ENCODE results near the gene CAPN12. TPM values are rescaled to one million over a fixed set of nuclear protein-coding genes. Genes with fewer than 3 reads are reported as not detected.

Gene CAPN12
- polyA plus RNA-seq, 4 donors, result 2.4 to 46.2 (median 14.4) TPM

DNA sequence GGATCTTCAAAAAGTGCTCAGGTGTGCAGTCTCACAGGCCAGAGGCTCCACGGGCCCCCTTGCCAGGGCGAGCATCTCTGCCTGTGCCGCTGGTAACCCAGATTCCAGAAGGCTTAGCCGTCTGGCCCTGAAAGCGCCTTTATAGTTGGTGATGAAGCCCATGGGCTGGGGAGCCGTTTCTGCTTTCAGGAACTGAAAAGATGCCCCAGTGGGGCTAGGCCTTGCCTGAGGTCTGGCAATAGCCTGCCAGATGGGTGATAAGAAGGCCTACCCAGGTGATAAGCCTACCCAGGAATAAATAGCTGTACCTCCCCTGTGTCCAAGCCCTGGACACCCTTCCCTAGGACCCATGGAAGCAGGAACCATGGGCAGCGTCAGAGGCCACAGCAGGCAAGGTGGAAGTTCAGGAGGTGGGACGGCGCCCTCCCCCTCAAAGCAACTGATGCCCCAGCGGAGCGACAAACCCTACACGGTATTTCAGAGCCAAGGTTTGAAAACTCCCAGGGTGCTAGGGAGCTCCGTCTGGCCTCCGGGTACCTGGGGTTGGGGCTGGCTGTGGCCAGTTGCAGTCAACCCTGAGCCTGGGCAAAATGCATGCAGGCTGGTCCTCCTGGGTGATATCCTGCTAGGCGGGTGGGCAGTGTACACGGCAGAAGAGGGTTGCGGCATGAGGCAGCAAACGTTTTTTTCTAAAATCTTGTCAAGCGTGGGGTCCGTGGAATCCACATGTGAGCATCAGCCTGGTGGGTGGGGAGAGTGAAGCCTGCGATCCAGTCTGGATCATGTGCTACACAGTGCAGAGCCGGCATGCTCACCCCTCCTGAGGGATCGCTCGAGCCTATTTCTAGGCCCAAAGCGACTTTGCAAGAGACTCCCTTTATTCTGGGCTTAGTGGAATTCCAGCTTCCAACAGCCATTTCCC is 51.6 kb downstream of the CAPN12 start:
- Histone ChIP-seq H3K9me3 (ENCODE audit: control insufficient read depth in 2 of 2, insufficient read depth in 1 of 2, low read depth in 1 of 2, low read length in 1 of 2) (no peaks in the 10 kb centered on the region), H3K4me1 (ENCODE audit: control insufficient read depth in 3 of 3, insufficient read depth in 2 of 3, low read depth in 1 of 3, low read length in 2 of 3) (peaks cover 17 to 87% (median 27%) of the 10 kb centered on the region in 3 donors), H3K27ac (ENCODE audit: low read depth in 1 of 3, low read length in 2 of 3) (peak overlapping the region; percentile 71 to 99 (median 88)), H3K36me3 (ENCODE audit: control insufficient read depth in 3 of 3, insufficient read depth in 2 of 3, low read depth in 1 of 3, low read length in 3 of 3) (peaks cover 0 to 91% (median 2%) of the 10 kb centered on the region in 3 donors), H3K4me3 (ENCODE audit: low read depth in 1 of 3, low read length in 3 of 3) (no peak overlapping the region), H3K27me3 (ENCODE audit: control insufficient read depth in 3 of 3, insufficient read depth in 3 of 3, low read length in 3 of 3) (no peaks in the 10 kb centered on the region)
- no peak for DNase-seq
- 72 to 81% (median 80%) methylated on average over 25 of the region's 25 CpGs for WGBS, 3 donors
- no peak for FAIRE-seq

DNA sequence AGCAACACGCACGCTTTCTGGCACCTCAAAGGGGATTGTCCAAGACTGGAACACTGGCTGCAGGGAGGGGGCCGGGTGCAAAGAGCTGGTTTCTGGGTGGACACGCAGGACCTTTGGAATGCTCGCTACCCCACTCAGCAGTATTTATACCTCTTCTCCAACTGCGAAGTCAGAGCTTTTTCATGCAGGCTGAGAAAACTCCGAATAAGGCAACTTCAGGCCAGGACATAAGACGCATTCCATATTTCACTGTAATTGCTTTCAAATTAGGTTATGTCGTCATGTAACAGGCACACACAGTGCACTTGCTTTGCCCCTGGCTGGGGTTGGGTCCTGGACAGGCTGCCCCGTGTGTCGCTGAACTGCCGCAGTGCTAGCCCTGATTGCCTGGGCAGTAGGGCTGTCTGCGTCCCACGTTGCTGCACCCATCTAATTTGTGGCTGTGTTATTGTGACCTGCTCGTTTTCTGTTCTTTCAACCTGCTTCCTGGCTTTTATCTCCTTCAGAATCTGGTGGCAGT is 52.3 kb downstream of the CAPN12 start:
- DNase-seq, result peak in 1 of 2 donors; percentile 83
- peaks cover 14 to 87% (median 27%) of the 10 kb centered on the region in 3 donors for H3K4me1 ChIP-seq (ENCODE audit: control insufficient read depth in 3 of 3, insufficient read depth in 2 of 3, low read depth in 1 of 3, low read length in 2 of 3)
- 66 to 79% (median 78%) methylated on average over 15 of the region's 15 CpGs for WGBS, 3 donors
- no peak for FAIRE-seq
- H3K36me3 ChIP-seq (ENCODE audit: control insufficient read depth in 3 of 3, insufficient read depth in 2 of 3, low read depth in 1 of 3, low read length in 3 of 3), result peaks cover 0 to 86% (median 2%) of the 10 kb centered on the region in 3 donors
- no peak overlapping the region for H3K4me3 ChIP-seq (ENCODE audit: low read depth in 1 of 3, low read length in 3 of 3)
- H3K9me3 ChIP-seq (ENCODE audit: control insufficient read depth in 2 of 2, insufficient read depth in 1 of 2, low read depth in 1 of 2, low read length in 1 of 2), result no peaks in the 10 kb centered on the region
- peak overlapping the region; percentile 71 to 99 (median 88) for H3K27ac ChIP-seq (ENCODE audit: low read depth in 1 of 3, low read length in 2 of 3)
- H3K27me3 ChIP-seq (ENCODE audit: control insufficient read depth in 3 of 3, insufficient read depth in 3 of 3, low read length in 3 of 3), result no peaks in the 10 kb centered on the region

DNA sequence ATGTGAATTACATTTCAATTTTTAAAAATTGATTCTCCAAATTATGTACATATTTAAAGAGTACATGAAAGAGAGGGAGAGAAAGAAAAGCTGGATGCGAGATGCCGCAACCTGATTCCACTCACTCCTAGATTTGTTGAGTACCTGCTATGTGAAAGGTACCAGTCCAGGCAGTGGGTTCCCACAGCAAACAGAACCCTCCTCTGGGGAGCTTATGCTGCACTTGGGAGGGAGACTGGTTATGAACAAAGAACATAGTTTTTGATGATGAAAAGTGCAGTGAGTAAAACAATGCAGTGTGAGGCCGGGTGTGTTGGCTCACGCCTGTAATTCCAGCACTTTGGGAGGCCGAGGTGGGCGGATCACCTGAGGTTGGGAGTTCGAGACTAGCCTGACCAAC is 53.4 kb downstream of the CAPN12 start:
- H3K4me1 ChIP-seq (ENCODE audit: control insufficient read depth in 3 of 3, insufficient read depth in 2 of 3, low read depth in 1 of 3, low read length in 2 of 3), result peaks cover 17 to 86% (median 28%) of the 10 kb centered on the region in 3 donors
- no peaks in the 10 kb centered on the region for H3K9me3 ChIP-seq (ENCODE audit: control insufficient read depth in 2 of 2, insufficient read depth in 1 of 2, low read depth in 1 of 2, low read length in 1 of 2)

DNA sequence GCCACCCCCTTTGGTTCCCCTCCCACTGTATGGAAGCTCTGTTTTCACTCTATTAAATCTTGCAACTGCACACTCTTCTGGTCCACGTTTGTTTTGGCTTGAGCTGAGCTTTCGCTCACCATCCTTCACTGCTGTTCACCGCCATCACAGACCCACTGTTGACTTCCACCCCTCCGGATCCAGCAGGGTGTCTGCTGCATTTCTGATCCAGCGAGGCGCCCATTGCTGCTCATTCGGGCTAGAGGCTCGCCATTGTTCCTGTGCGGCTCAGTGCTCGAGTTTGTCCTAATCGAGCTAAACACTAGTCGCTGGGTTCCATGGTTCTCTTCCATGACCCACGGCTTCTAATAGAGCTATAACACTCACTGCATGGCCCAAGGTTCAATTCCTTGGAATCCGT is 54.1 kb downstream of the CAPN12 start:
- no peaks in the 10 kb centered on the region for H3K9me3 ChIP-seq (ENCODE audit: control insufficient read depth in 2 of 2, insufficient read depth in 1 of 2, low read depth in 1 of 2, low read length in 1 of 2)
- H3K27ac ChIP-seq (ENCODE audit: low read depth in 1 of 3, low read length in 2 of 3), result peak overlapping the region in 2 of 3 donors; percentile 49 to 99
- DNase-seq (no peak), FAIRE-seq (no peak)
- H3K4me3 ChIP-seq (ENCODE audit: low read depth in 1 of 3, low read length in 3 of 3), result no peak overlapping the region
- H3K36me3 ChIP-seq (ENCODE audit: control insufficient read depth in 3 of 3, insufficient read depth in 2 of 3, low read depth in 1 of 3, low read length in 3 of 3), result peaks cover 0 to 83% (median 2%) of the 10 kb centered on the region in 3 donors
- no peaks in the 10 kb centered on the region for H3K27me3 ChIP-seq (ENCODE audit: control insufficient read depth in 3 of 3, insufficient read depth in 3 of 3, low read length in 3 of 3)
- 92 to 95% (median 93%) methylated on average over 14 of the region's 14 CpGs for WGBS, 3 donors
- peaks cover 19 to 86% (median 28%) of the 10 kb centered on the region in 3 donors for H3K4me1 ChIP-seq (ENCODE audit: control insufficient read depth in 3 of 3, insufficient read depth in 2 of 3, low read depth in 1 of 3, low read length in 2 of 3)

More for the DNA sequence above, 53.4 kb downstream of the CAPN12 start:
- 83 to 93% (median 86%) methylated on average over 7 of the region's 7 CpGs for WGBS, 3 donors
- no peak for DNase-seq
- H3K4me3 ChIP-seq (ENCODE audit: low read depth in 1 of 3, low read length in 3 of 3), result no peak overlapping the region
- FAIRE-seq, result no peak
- H3K27ac ChIP-seq (ENCODE audit: low read depth in 1 of 3, low read length in 2 of 3), result peak overlapping the region in 2 of 3 donors; percentile 88 to 99
- peaks cover 0 to 83% (median 2%) of the 10 kb centered on the region in 3 donors for H3K36me3 ChIP-seq (ENCODE audit: control insufficient read depth in 3 of 3, insufficient read depth in 2 of 3, low read depth in 1 of 3, low read length in 3 of 3)
- no peaks in the 10 kb centered on the region for H3K27me3 ChIP-seq (ENCODE audit: control insufficient read depth in 3 of 3, insufficient read depth in 3 of 3, low read length in 3 of 3)

DNA sequence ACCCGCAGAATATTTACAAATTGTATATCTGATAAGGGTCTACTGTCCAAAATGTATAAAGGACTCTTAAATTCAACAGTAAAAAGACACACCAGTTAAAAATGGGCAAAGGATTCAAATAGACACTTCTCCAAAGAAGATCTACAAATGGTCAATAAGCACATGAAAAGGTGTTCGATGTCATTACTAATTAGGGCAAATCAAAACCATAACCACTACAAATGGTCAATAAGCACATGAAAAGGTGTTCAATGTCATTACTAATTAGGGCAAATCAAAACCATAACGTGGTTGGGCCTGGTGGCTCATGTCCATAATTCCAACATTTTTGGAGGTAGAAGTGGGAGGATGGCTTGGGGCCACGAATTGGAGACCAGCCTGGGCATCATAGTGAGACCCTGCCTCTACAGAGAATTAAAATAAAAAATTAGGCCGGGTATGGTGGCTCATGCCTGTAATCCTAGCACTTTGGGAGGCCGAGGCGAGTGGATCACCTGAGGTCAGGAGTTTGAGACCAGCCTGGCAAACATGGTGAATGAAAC is 56.4 kb downstream of the CAPN12 start:
- FAIRE-seq, result no peak
- Histone ChIP-seq H3K9me3 (ENCODE audit: control insufficient read depth in 2 of 2, insufficient read depth in 1 of 2, low read depth in 1 of 2, low read length in 1 of 2) (no peaks in the 10 kb centered on the region), H3K4me1 (ENCODE audit: control insufficient read depth in 3 of 3, insufficient read depth in 2 of 3, low read depth in 1 of 3, low read length in 2 of 3) (peaks cover 19 to 84% (median 36%) of the 10 kb centered on the region in 3 donors), H3K4me3 (ENCODE audit: low read depth in 1 of 3, low read length in 3 of 3) (no peak overlapping the region), H3K36me3 (ENCODE audit: control insufficient read depth in 3 of 3, insufficient read depth in 2 of 3, low read depth in 1 of 3, low read length in 3 of 3) (peaks cover 0 to 71% (median 2%) of the 10 kb centered on the region in 3 donors), H3K27ac (ENCODE audit: low read depth in 1 of 3, low read length in 2 of 3) (peak overlapping the region in 1 of 3 donors; percentile 99), H3K27me3 (ENCODE audit: control insufficient read depth in 3 of 3, insufficient read depth in 3 of 3, low read length in 3 of 3) (no peaks in the 10 kb centered on the region)
- no peak for DNase-seq
- 92 to 93% (median 93%) methylated on average over 7 of the region's 7 CpGs for WGBS, 3 donors

DNA sequence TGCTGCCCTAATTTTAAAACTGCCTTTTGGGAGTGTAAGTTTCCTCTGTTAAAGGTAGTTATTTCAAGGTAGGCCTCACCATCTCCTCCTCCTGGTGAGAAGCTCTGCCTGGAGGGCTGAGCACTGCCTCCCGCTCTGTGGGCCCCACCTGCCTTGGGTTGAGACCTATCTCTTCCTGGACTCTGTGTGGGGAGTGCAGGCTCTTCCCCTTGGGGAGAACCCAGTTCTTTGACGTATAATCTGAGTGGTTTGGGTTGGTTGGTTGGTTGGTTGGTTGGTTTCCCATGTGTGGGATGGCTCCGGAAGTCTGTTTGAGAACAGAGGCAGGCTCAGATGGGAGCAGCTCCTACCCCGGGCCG is 57.8 kb downstream of the CAPN12 start:
- no peak for FAIRE-seq
- H3K4me3 ChIP-seq (ENCODE audit: low read depth in 1 of 3, low read length in 3 of 3), result no peak overlapping the region
- H3K36me3 ChIP-seq (ENCODE audit: control insufficient read depth in 3 of 3, insufficient read depth in 2 of 3, low read depth in 1 of 3, low read length in 3 of 3), result peaks cover 0 to 71% (median 2%) of the 10 kb centered on the region in 3 donors
- DNase-seq, result peak in 1 of 2 donors; percentile 48
- WGBS, 3 donors, result 46 to 55% (median 55%) methylated on average over 5 of the region's 5 CpGs
- H3K4me1 ChIP-seq (ENCODE audit: control insufficient read depth in 3 of 3, insufficient read depth in 2 of 3, low read depth in 1 of 3, low read length in 2 of 3), result peaks cover 24 to 84% (median 39%) of the 10 kb centered on the region in 3 donors
- H3K27ac ChIP-seq (ENCODE audit: low read depth in 1 of 3, low read length in 2 of 3), result peak overlapping the region; percentile 93 to 99 (median 99)
- H3K9me3 ChIP-seq (ENCODE audit: control insufficient read depth in 2 of 2, insufficient read depth in 1 of 2, low read depth in 1 of 2, low read length in 1 of 2), result no peaks in the 10 kb centered on the region
- H3K27me3 ChIP-seq (ENCODE audit: control insufficient read depth in 3 of 3, insufficient read depth in 3 of 3, low read length in 3 of 3), result no peaks in the 10 kb centered on the region

DNA sequence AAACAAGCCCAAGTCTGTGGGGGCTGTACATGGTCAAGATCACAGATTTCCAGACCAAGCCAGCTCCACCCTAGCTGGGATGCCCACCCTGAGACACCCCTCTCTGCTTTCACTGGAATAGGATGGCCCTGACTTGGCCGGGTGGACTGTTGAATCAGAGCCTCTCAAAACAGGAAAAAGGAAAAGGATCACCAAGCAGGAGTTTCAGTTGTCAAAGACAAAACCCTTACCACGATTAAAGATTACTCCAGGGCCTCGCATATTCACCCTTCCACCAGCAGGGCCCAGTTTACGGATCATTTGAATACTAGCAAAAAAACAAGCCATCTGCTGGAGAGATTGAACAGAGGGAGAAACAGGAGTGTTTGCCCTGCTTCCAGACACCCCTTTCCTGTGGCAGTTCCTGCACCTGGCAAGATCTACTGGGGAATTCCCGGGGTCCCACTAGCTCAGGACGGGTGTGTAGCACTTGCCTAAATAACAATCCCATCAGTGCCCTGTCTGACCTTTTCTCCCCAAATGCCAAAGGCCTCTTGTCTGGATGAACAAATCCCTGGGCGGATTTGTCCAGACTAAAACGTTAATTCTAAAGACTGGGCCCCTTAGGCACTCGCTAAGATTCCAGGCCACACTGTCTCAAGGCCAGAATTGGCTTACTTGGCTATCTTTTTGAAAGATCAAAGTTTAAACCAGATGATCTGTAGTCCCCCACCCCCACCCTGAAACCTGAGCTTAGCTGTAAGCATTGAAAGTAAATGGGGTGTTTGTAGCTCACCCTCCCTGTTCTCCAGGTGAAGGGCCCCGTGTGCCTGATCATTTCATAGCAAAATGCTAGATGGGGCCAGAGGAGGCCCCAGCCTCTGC is 58.4 kb downstream of the CAPN12 start:
- peaks cover 0 to 72% (median 2%) of the 10 kb centered on the region in 3 donors for H3K36me3 ChIP-seq (ENCODE audit: control insufficient read depth in 3 of 3, insufficient read depth in 2 of 3, low read depth in 1 of 3, low read length in 3 of 3)
- H3K27ac ChIP-seq (ENCODE audit: low read depth in 1 of 3, low read length in 2 of 3), result peak overlapping the region; percentile 93 to 99 (median 99)
- WGBS, 3 donors, result 6 to 23% (median 11%) methylated on average over 10 of the region's 10 CpGs
- FAIRE-seq (no peak), DNase-seq (peak; percentile 77 to 86)
- peaks cover 26 to 85% (median 44%) of the 10 kb centered on the region in 3 donors for H3K4me1 ChIP-seq (ENCODE audit: control insufficient read depth in 3 of 3, insufficient read depth in 2 of 3, low read depth in 1 of 3, low read length in 2 of 3)
- H3K4me3 ChIP-seq (ENCODE audit: low read depth in 1 of 3, low read length in 3 of 3), result no peak overlapping the region
- no peaks in the 10 kb centered on the region for H3K9me3 ChIP-seq (ENCODE audit: control insufficient read depth in 2 of 2, insufficient read depth in 1 of 2, low read depth in 1 of 2, low read length in 1 of 2)
- no peaks in the 10 kb centered on the region for H3K27me3 ChIP-seq (ENCODE audit: control insufficient read depth in 3 of 3, insufficient read depth in 3 of 3, low read length in 3 of 3)

All from small intestine (tissue), 7 donors.